Psoas muscle (tissue), 8 donors: ENCODE measurements around the gene ACOXL. TPM values are rescaled to one million over a fixed set of nuclear protein-coding genes. Genes with fewer than 3 reads are reported as not detected.

Experiments
- ATAC-seq, 4 donors: fragments of 200-7000 bp; cut with Tn5 transposase; one replicate each; pipeline ENCODE4 v1.9.1; 2020; ENCODE audit warnings: moderate library complexity in 3 of 4, mild to moderate bottlenecking in 2 of 4
- DNase-seq, 2 donors: peaks; one replicate each; pipeline ENCODE4 v3.0.0-alpha.2; 2020
- H3K27ac ChIP-seq: fragments of 200-600 bp; one replicate; pipeline ENCODE4 v1.8.0; 2022
- H3K27me3 ChIP-seq, 3 donors: fragments of 200-600 bp in 1 of 3; one replicate each; pipeline versions ENCODE4 v1.6.1 to v1.8.0; 2013 to 2022; ENCODE audit warnings: low read length in 2 of 3, mild to moderate bottlenecking in 2 of 3, moderate library complexity in 1 of 3; ENCODE audit not compliant: insufficient read depth in 3 of 3
- H3K36me3 ChIP-seq, 2 donors: fragments of 200-600 bp in 1 of 2; one replicate each; pipeline versions ENCODE4 v1.6.1 to v1.8.0; 2013 to 2022; ENCODE audit warnings: low read depth in 1 of 2, mild to moderate bottlenecking in 1 of 2, moderate library complexity in 1 of 2; ENCODE audit not compliant: insufficient read depth in 1 of 2
- H3K4me1 ChIP-seq: fragments of 200-600 bp; one replicate; pipeline ENCODE4 v1.8.0; 2022
- H3K4me3 ChIP-seq: fragments of 200-600 bp; one replicate; pipeline ENCODE4 v1.8.0; 2022; ENCODE audit warnings: mild to moderate bottlenecking
- H3K9me3 ChIP-seq: fragments of 200-600 bp; one replicate; pipeline ENCODE4 v1.8.0; 2022
- CTCF ChIP-seq: fragments of 200-600 bp; IDR thresholded peaks from one replicate; pipeline ENCODE4 v1.8.0; 2022; ENCODE audit warnings: antibody characterized with exemption
- WGBS, 3 donors: extraction: QIAGEN DNeasy Blood & Tissue Kit; methylation state at CpG; one replicate each; pipeline versions ENCODE4 v1.1.6 to v1.1.7; 2013; 5-methylcytosine and 5-hydroxymethylcytosine counted together
- intact Hi-C, 2 donors: fragments of 100-400 bp; cut with DNase I; formaldehyde crosslinking; loops; one replicate each; pipeline versions ENCODE4 v1.11.0 to v1.14.2; 2022
- polyA plus RNA-seq, 3 donors: library from polyadenylated mRNA; stranded (reverse); fragments of 200-250 nt; gene quantifications; one replicate each; pipeline ENCODE4 v1.2.3, GENCODE V29; 2013
- total RNA-seq, 4 donors: library from RNA; stranded (reverse); fragmentation: NEBNext Ultra II Directional in 2 of 4; extraction: Animal tissue kit (Norgen Biotek cat#: 25700) in 2 of 4; gene quantifications; one replicate each; pipeline versions ENCODE4 v1.2.1 to v1.2.4, GENCODE V29; 2021 to 2023
- donor health status: healthy with polysubstance abuse.
- donor health status: DM: no; HTN: no; CAD: no; lungs with moderate emphysema.
- donor health status: Bipolar disorder and iron deficiency.
- donor health status: healthy.
- donor health status: DM: yes; HTN: yes; CAD: no.
- donor health status: DM: no; HTN: no; CAD: no.
- donor health status: DM: no; HTN: no; CAD: no.
- donor health status: DM: yes; HTN: yes; CAD: no.

The ACOXL gene
- total and polyA plus RNA-seq, 7 donors: 0.01 TPM; not detected in 6

DNA sequence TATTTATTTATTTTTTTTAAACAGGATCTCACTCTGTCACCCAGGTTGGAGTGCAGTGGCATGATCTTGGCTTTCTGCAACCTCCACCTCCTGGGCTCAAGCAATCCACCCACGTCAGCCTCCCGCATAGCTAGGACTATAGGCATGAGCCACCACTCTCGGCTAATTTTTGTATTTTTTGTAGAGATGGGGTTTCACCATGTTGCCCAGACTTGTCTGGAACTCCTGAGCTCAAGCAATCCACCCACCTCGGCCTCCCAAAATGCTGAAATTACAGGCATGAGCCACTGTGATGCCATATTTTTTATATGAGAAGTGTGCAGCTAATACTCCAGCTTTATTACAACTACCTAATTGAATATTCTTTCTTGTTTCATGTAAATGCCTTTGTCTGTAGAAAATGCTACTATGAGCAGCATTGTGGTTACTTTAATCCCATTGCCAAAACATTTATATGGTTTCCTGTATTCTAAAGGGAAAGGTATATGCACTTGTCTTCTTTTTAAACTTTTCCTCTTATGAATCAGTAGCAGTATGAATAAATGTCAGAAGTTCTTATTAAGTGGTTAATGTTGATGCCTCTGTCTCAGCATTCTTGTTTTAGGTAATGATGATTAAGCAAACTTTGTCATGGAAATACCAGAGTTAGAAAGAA is 378.9 kb downstream of the ACOXL start:
- ATAC-seq (no peak), DNase-seq (no peak)
- Histone ChIP-seq H3K4me3 (no peak overlapping the region), H3K27ac (no peak overlapping the region), H3K36me3 (no peaks in the 10 kb centered on the region), H3K9me3 (no peaks in the 10 kb centered on the region), H3K4me1 (no peaks in the 10 kb centered on the region), H3K27me3 (peaks cover 0 to 11% (median 0%) of the 10 kb centered on the region in 3 donors)
- no peak for TF ChIP-seq CTCF
- intact Hi-C loops: loop anchor here in 1 of 2 donors (10.0 kb wide), 2 partner anchors 344 to 624 kb away; no protein-coding TSS in a partner anchor
- WGBS, 3 donors: 89 to 93% (median 91%) methylated on average over 4 of the region's 4 CpGs

DNA sequence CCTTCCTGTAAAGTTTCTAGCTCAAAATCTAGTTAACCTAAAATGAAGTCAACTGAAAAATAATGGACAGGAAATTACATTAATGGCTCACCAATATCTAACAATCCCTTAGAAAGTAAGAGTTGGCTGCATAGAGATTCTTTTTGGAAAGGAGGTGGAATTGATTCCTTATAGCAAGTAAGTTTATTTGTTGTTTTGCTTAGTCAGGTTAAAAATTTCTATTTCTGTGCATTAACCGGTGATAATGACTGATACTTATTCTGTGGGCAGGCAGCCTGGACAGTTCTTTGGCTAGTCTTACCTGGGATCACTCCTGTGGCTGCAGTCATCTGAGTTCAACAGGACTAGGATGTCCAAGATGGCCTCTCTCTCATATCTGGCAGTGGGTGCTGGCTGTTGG is 381.5 kb downstream of the ACOXL start:
- intact Hi-C loops: loop anchor here in 1 of 2 donors (10.0 kb wide), 2 partner anchors 341 to 621 kb away; no protein-coding TSS in a partner anchor
- DNase-seq: no peak
- H3K27me3 ChIP-seq: peaks cover 0 to 11% (median 0%) of the 10 kb centered on the region in 3 donors
- no peak for ATAC-seq
- H3K27ac ChIP-seq: no peak overlapping the region
- TF ChIP-seq CTCF: no peak
- no peaks in the 10 kb centered on the region for H3K36me3 ChIP-seq
- H3K9me3 ChIP-seq: no peaks in the 10 kb centered on the region
- H3K4me3 ChIP-seq: no peak overlapping the region
- H3K4me1 ChIP-seq: peaks cover 11% of the 10 kb centered on the region
- 38 to 58% (median 58%) methylated on average over 1 of the region's 1 CpG for WGBS, 3 donors

DNA sequence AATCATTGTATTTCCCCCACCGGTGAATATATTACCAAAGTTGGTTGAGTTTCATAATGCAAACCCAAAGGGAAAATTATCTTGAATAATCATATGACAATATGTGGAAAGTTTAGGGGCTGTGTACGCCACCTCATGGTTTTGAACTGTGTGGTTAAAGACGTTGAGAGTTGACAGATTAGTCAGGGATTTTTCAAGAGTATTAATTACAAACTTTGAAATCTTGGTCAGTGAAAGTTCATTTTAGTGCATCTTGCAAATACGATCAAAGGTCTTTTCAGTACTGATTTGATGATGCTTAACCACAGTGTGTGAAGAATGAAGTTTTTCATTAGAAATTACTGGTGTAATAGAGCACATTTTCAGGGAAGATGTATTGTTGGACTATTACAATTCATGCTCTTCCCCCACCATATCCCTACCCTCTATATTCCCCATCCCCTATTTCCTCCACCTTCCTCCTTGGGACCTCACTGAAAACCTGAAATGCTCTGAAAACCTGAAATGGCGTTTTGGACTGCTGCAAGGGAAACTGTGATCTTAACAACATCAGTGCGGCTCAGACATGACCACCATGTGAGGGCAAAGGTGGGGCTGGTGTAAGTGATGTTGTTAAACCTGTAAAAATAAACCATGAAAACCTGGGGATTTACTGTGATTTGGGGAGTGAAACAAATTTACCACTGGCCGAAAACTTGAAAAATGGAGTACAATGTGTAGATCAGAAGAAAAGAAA is 383.8 kb downstream of the ACOXL start:
- 62 to 74% (median 64%) methylated on average over 7 of the region's 7 CpGs for WGBS, 3 donors
- intact Hi-C loops: loop anchor here in 1 of 2 donors (2.0 to 10.0 kb wide), 4 partner anchors 304 to 619 kb away; no protein-coding TSS in a partner anchor
- TF ChIP-seq CTCF: no peak
- Histone ChIP-seq H3K4me3 (no peak overlapping the region), H3K4me1 (peaks cover 15% of the 10 kb centered on the region), H3K27me3 (peaks cover 0 to 9% (median 0%) of the 10 kb centered on the region in 3 donors), H3K36me3 (no peaks in the 10 kb centered on the region), H3K27ac (no peak overlapping the region), H3K9me3 (no peaks in the 10 kb centered on the region)
- DNase-seq (no peak), ATAC-seq (no peak)

- no peaks in the 10 kb centered on the region for H3K36me3 ChIP-seq
- peaks cover 15% of the 10 kb centered on the region for H3K4me1 ChIP-seq
- WGBS, 3 donors: 3 to 4% (median 3%) methylated on average over 28 to 30 of the region's 30 CpGs
- peaks cover 0 to 7% (median 0%) of the 10 kb centered on the region in 3 donors for H3K27me3 ChIP-seq
- peak; percentile 55 to 77 (median 67) for ATAC-seq
- no peak overlapping the region for H3K27ac ChIP-seq
- intact Hi-C loops: loop anchor here in 1 of 2 donors (2.0 to 10.0 kb wide), 4 partner anchors 305 to 618 kb away; no protein-coding TSS in a partner anchor
- H3K9me3 ChIP-seq: no peaks in the 10 kb centered on the region
- TF ChIP-seq CTCF: peak; percentile 92
- H3K4me3 ChIP-seq: peak overlapping the region; percentile 84
- peak; percentile 66 to 87 for DNase-seq
Observed at GRCh38 chr2:111116843-111117597, 384.6 kb downstream of the ACOXL start.
